Measurements from ENCODE around the gene SLC35G3.

DNA sequence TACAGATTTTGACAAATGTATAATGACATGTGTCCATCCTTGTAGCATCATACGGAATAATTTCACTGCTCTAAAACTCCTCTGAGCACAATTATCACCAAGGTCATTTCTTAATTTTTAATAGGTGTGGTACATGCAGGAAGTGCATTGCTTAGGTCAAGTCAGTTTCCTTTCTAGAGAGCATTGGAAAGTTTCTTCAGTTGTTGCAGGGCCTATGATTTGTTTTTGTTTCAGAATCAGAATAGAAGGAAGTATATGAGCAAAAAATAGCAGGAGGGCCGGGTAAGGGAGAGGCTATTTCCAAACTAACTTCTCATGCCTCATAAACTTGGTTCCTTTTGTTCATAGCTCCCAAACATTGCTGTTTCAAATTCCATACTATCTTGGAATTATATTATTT lies 24.7 kb upstream of the SLC35G3 start:
- no peak for TF ChIP-seq EZH2 (IDR thresholded peaks at IDR 0.05; ENCODE audit: low read length)
- TF ChIP-seq, protein P1, sequence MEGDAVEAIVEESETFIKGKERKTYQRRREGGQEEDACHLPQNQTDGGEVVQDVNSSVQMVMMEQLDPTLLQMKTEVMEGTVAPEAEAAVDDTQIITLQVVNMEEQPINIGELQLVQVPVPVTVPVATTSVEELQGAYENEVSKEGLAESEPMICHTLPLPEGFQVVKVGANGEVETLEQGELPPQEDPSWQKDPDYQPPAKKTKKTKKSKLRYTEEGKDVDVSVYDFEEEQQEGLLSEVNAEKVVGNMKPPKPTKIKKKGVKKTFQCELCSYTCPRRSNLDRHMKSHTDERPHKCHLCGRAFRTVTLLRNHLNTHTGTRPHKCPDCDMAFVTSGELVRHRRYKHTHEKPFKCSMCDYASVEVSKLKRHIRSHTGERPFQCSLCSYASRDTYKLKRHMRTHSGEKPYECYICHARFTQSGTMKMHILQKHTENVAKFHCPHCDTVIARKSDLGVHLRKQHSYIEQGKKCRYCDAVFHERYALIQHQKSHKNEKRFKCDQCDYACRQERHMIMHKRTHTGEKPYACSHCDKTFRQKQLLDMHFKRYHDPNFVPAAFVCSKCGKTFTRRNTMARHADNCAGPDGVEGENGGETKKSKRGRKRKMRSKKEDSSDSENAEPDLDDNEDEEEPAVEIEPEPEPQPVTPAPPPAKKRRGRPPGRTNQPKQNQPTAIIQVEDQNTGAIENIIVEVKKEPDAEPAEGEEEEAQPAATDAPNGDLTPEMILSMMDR (optimal IDR thresholded peaks at IDR 0.05 in 1 of 3, IDR thresholded peaks at IDR 0.05 in 1 of 3, conservative IDR thresholded peaks at IDR 0.05 in 1 of 3; ENCODE audit: extremely low read depth in 1 of 3, insufficient read depth in 2 of 3, low read length in 3 of 3), result no peak

Measured in keratinocyte (primary cell).